ENCODE data around the gene TUBA3E.
"Not testable (repeated sequence)": the region's sequence is repeated elsewhere in the genome, so short reads cannot be mapped to it uniquely, and the experiment has no call there.

- TF ChIP-seq CTCF (conservative IDR thresholded peaks at IDR 0.05); ZFX (IDR thresholded peaks at IDR 0.05): not testable (repeated sequence)
Observed at GRCh38 chr2:130182826-130183511, 15.3 kb downstream of the TUBA3E start.
